HG03565 (cell line): ENCODE data around the gene AGXT.

Experiments used
- ATAC-seq: cut with Tn5 transposase; IDR thresholded peaks from one replicate; pipeline ENCODE4 v1.9.1; 2021; ENCODE audit warnings: mild to moderate bottlenecking, moderate library complexity; ENCODE audit not compliant: unreplicated experiment

The AGXT gene

DNA sequence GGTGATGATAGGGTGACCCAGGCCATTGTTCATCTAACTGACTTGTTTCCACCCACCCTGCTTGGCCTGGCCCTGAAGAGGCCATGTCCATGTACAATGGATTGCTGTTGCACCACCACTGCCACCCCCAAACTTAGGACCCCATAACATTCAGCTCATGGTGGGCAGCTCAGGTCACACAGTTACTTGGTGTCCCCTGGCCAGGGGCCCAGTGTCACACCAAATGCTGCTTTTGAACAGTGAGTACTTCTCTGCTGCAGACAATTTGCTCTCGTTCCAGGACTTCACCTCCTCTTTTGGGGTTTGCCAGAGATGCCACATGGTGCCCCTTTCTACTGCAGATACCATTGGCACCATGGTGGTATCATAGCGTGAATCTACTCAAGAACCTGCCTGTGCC lies 15.6 kb downstream of the AGXT start:
- no peak for ATAC-seq

DNA sequence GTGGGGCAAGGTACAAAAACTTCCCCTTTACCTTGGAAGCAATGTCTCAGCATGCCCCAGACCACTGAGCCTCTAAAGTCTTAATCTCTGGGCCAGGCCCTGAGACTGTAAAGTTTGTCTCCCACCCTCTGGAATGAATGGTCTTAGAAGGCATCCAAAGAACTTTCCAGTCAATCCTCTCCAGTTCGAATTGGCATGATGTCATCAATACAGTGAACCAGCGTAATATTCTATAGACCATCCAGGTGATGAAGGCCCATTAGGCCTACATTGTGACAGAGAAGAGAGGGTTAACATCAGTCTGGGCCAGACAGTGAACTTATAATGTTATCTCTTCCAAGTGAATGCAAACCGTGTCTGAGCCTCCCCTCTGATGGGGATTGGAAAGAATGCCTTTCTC lies 16.1 kb downstream of the AGXT start:
- no peak for ATAC-seq

- ATAC-seq, result no peak
These were observed 16.9 kb downstream of the AGXT start for GRCh38 chr2:240885566-240885965.

GRCh38 chr2:240886023-240886565 lies 17.5 kb downstream of the AGXT start:
- no peak for ATAC-seq

DNA sequence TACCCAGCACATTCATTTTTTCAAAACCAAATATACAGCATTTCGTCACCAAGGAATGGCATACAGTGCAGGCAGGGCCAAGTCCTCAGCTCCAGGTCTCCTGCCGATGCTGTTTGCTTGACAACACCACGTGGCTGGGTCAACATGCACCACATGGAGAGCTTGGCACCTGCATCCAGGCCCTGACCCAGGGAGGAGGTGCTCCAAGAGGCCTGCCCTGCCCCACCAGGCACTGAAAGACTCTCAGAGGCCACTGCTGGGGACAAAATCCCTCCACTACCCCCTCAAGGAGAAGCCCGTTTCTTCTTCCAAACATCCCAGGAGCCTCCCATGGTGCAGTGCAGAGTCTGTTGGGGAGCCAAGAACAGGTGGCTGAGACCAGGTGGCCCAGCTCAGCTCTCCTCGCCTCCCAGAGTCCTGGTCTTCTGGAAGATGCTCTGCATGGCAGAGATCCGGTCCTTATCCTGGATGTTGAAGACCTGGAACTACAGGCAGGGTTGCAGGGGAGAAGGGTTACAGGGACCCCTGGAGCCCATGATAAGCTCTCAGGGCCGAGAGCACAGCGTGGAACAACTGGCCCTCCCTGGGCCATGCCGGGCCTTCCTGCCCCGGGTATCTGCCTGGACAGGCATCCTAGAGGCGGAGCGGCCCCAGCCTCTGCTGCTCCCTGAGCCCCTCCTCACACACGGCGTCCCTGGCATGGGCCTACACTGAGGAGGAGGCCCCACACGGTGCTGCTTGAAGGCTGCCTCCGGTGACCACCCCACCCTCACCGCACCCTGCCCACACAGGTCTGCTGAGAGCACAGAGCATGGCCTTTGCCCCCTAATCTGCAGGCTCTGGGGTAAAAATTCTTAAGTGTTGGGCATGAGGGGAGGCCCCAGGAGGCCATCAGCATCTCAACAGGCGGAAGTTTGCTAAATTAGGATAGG lies 18.3 kb downstream of the AGXT start:
- ATAC-seq, result no peak

- no peak for ATAC-seq
These were observed 19.0 kb downstream of the AGXT start for GRCh38 chr2:240887631-240888030.

GRCh38 chr2:240888130-240888889 lies 19.7 kb downstream of the AGXT start:
- ATAC-seq, result no peak

DNA sequence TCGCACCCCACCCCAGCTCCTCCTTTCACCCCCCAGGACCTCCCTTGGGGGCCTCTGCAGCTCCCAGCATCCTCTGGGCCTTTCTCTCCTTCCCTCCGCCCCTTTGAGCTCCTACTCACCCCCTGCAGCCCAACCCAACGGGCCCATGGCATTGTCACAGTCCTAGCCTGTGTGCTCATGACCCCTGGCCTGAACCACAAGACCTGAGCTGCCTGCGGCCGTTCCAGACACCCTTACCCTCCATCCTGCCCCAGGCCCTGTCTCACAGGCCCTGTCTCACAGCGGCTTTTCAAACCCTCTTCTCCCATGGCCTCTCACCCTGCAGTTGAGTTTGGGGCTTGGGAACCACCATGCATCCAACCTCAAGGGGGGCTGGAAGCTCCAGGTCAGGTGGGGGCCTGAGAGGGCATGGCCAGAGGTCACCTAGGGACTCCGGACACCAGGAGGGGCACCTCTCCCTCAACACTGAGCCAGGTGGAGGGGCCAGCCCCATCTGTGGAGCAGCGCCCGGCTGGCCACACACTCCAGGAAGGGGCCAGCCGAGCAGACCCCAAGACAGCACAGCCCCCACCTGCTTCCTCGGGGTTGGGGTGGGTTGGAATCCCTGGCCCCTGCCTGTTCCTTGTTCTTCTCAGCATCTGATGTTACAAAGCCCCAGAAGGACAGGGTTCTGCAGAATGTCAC lies 20.4 kb downstream of the AGXT start:
- ATAC-seq, result no peak

DNA sequence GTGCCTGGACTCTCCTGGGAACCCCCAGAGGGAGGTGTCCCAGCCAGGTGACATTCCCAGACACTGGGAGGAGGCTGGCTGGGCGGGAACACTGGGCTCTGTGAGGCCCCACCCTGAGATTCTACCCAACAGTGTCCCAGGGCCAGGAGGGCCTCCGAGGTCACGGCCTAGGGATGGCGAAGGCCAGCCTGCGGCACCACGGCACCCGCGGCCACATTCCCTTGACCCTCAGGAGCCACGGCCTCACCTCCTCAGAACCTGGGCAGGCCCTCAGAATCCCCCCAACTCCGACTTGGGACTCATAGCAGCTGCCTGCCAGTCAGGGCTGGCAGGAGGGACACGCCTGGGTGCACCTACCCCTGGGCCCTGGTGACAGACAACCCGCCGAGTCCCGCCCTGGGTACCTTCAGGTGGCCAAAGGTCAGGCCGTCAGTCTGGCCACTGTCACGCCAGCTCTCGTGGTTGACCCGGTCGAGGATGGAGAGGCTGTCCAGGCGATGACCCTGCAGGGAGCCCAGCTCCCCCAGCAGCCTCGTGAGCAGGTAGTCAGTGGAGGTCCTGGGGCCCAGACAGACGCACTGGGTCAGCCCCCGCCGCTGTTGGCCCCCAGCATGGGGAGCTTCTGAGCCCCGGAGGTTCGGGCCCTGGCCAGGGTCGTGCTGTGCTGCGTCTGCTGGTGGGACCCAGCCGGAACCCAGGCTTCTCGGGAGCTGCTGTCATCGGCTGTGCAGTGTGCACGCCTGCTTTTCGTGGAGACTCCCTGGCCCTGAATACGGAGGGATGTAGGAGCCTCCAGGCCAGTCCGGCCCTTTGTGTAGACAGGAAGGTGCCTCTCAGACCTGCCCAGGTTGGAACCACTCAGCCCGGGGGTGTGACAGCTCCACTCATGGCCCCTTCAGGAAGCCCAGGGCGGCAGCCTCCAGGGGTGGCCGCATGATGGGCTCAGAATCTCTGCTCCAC lies 21.3 kb downstream of the AGXT start:
- no peak for ATAC-seq

DNA sequence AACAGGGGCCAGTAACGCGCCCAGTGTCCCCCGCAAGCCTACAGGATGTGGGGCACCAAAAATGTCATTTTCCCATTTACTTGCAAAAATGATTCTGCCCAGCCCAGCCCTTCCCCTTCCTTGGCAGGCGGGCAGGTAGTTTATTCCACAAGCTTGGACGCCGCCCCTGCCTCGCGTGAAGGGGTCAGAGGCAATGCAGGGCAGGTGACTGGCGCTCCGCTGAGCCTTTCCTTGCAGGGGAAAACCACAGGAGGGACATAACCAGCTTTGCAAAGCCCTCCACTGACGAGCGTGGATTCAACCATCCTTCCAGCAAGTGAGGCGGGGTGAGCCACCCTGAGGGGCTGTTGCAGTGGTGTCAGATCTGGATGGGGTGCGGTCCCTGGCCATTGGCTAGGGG lies 22.1 kb downstream of the AGXT start:
- ATAC-seq, result no peak

- no peak for ATAC-seq
These were observed 23.1 kb downstream of the AGXT start for GRCh38 chr2:240891492-240892340.

GRCh38 chr2:240892356-240892755 lies 23.7 kb downstream of the AGXT start:
- ATAC-seq, result no peak

DNA sequence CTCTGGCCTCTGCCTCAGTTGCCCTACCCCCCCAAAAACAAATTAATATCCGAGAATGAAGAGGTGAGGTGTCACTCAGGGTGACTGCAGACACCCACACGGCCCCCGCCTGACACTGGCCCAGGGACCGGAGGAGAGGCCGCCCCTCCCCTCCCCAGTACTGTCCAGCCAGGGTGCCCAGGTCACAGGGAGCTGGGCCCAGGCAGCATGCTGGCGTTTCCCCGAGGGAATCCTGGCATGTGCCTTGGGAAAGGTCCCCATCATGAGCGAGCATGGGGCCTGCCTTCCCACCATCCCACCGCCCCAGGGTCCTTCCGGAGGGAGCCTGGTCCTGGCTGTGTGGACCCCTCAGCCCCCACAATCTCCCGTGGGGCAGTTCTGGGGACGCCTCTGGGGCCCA lies 24.3 kb downstream of the AGXT start:
- no peak for ATAC-seq

- ATAC-seq, result no peak
These were observed 24.8 kb downstream of the AGXT start for GRCh38 chr2:240893363-240893844.

DNA sequence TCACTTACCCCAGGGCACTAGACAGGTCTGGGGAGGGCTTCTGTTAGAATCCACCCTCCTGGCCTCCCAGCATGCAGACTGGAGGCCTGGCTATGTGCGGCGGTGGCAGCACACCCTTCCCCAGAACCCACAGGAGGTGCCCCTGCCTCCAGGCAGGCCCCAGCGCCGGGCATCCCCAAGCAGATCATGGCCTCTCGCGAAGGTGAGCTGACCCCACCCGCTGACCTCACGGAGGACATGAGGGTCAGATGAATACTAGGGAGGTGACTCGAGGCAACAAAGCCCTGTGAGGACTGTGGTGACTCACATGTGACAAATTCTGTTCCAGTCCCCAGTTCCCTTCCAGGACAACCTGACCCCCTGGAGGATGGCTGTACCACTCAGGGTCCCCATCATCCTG lies 25.4 kb downstream of the AGXT start:
- ATAC-seq, result no peak

GRCh38 chr2:240894836-240895558 lies 26.4 kb downstream of the AGXT start:
- no peak for ATAC-seq

GRCh38 chr2:240895656-240896388 lies 27.2 kb downstream of the AGXT start, which contains the start of gene MAB21L4:
MAB21L4 (minus strand) TSS chr2:240896156; CDS start chr2:240895997, 159 bp downstream.
- no peak for ATAC-seq

DNA sequence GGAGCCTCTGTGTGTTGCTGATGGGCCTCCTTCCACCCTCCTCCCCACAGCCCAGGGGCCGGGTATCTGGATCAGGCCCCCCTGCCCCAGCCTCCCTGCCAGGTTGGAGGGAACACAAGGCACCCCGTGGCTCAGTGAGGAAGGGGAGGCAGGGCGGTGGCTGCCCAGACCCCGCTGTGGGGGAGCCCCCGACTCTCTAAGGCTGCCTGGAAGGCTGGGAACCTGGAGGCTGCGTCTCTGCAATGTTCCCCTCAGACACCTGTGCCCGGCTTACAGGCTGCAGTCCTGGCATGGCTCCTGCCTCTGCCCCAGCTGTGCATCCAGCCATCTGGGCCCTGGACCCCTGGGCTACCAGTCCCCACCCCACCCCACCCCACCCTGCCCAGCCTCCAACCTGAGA lies 27.8 kb downstream of the AGXT start:
- ATAC-seq, result no peak
